ENCODE results near the gene RBBP5.

The RBBP5 gene

GRCh38 chr1:205137901-205138300, 16.1 kb upstream of the RBBP5 start:
- DNase-seq (ENCODE audit: insufficient read length, low spot score), result no peak
- FAIRE-seq, result no peak

DNA sequence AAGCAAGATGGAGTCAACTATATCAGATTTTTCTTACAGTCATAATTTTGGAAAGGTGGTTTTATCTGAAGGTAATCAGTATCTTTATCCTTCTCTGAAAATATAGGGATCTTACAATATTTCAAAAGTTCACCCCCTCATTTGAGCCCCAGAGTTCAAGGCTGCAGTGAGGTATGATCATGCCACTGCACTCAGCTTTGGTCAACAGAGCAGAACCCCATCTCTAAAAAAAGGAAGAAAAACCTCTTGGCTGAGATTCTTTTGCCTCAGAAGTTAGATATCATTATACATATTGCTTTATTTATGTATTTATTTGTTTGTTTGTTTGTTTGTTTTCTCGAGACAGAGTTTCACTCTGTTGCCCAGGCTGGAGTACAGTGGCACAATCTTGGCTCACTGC, 11.5 kb upstream of the RBBP5 start:
- no peak for DNase-seq (ENCODE audit: insufficient read length, low spot score)
- FAIRE-seq, result no peak

DNA sequence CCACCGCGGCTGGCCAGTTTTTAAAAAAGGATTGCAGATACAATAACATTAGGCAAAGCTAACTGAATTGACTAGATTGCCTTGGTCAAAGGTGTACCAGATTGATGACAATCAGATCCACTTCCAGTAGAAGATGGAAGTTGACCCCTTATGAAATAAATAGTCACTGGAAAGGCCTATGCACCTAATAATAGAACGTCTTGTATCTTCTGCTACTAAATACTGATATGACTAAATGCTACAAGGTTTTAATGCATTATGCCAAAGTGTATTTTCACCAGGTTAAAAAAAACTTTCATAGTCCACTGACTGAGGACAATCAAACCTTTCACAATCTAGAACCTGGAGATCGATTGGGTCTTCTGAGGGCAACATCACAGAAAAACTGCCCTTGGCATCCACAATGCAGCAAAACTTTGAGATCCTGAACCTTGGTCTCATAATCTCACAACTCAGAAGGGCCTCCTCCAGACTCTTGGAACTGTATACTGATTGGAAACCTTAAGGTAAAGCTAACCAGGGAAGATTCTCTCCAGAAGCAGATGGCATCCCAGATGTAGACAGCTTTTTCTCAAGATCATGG, 7.8 kb upstream of the RBBP5 start:
- no peak for FAIRE-seq
- no peak for DNase-seq (ENCODE audit: insufficient read length, low spot score)

GRCh38 chr1:205128050-205128449, 6.3 kb upstream of the RBBP5 start:
- FAIRE-seq (no peak), DNase-seq (ENCODE audit: insufficient read length, low spot score) (no peak)

DNA sequence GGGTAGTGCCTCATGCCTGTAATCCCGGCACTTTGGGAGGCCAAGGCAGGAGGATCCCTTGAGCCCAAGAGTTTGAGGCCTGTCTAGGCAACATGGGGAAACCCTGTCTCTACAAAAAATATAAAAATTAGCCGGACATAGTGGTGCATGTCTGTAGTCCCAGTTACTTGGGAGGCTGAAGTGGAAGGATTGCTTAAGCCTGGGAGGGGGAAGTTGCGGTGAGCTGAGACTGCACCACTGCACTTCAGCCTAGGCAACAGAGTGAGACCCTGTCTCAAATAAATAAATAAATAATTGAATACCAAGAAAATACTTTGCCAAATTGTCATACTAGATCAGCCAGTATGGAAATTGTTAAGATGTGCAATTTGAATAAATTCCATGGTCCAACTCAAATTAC, 5.9 kb upstream of the RBBP5 start:
- DNase-seq (ENCODE audit: insufficient read length, low spot score), result no peak
- FAIRE-seq, result no peak

DNA sequence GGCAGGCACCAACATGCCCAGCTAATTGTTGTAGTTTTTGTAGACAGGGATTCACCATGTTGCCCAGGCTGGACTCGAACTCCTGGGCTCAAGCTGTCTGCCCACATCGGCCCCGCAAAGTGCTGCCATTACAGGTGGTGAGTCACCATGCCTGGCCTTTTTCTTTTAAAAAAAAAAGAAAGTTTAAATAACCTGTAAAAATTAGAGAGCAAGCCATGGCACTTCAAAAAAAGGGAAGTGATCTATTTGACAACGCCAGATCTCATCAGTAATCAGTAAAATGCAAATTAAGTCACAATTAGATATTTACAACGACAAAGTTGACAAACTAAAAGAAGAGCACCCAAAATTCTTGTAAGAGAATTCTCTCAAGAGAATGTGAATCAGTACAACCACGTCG, 2.9 kb upstream of the RBBP5 start:
- no peak for DNase-seq (ENCODE audit: insufficient read length, low spot score)

GRCh38 chr1:205122489-205122882, 708 bp upstream of the RBBP5 start:
- no peak for FAIRE-seq

More for the DNA sequence above, 2.9 kb upstream of the RBBP5 start:
- no peak for FAIRE-seq

GRCh38 chr1:205118752-205119151, 3.0 kb downstream of the RBBP5 start:
- FAIRE-seq (no peak), DNase-seq (ENCODE audit: insufficient read length, low spot score) (no peak)

More at GRCh38 chr1:205122489-205122882, 708 bp upstream of the RBBP5 start:
- no peak for DNase-seq (ENCODE audit: insufficient read length, low spot score)

DNA sequence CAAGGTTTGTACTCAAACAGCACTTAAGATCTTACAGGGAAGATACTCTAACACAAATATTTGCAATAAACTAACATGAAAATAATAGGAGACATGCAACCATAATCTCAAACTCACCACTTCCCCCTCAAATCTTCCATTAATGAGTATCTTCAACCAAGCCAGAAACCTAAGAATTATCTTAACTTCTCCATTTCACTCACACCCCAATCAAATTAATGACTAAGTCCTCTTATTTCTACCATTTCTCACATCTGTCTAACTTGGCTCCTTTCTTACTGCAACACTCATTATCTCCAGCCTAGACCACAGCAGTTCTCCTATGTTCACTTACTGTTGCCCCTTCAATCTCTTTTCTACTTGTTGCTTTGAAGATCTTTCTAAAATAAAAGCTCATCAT, 10.4 kb downstream of the RBBP5 start:
- FAIRE-seq, result no peak
- no peak for DNase-seq (ENCODE audit: insufficient read length, low spot score)

DNA sequence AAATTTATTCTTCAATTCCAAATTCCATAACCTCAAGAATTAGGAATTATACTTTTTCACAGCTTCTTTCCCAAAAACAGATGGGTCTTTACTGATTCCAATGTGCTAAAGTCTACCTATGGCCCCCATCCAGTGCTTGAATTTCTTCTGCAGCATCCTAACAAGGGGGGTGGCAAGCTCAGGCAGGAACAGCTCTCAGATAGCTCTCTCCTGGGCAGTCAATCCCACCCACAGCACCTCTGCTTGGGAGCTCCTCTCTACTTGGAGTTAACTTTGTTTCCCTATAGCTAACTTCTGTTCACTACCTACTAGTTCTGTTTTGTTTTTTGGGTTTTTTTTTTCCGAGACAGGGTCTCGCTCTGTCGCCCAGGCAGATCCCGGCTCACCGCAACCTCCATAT, 12.1 kb downstream of the RBBP5 start:
- FAIRE-seq (no peak), DNase-seq (ENCODE audit: insufficient read length, low spot score) (no peak)

DNA sequence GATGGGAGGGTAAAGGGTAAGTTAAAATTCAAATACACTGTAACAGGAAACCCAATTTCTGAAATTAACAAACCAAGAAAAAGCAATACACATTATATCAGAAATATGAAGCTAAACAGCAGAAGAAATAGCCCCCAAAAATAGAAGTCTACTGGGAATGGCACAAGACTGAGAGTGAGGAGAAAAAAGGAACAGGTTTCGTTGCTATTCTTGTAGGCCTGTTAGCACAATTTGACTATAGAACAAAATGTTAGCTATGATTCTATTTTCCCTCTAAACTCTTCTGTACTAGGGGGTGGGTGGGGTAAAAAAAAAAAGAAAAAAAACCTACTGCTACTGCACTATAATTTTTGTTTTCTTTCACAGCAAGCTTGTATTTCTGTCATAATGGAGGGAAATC, 12.5 kb downstream of the RBBP5 start:
- no peak for DNase-seq (ENCODE audit: insufficient read length, low spot score)
- FAIRE-seq, result no peak

DNA sequence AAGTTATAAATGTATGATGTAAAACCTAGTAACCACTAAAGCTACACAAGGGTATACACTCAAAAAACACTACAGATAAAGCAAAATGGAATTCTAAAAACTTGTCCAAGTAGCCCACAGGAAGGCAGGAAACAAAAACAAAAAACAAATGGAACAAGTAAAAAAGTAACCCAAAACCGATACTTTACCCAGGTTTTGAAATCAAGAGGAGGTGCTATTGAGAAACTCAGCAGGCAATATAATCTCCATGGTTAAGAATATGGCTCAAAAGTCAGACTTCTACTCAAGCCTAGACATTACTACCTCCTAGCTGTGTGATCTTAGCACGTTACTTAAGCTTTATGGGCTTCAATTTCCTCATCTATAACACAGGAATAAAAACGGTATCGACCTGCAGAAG, 13.3 kb downstream of the RBBP5 start:
- no peak for DNase-seq (ENCODE audit: insufficient read length, low spot score)
- FAIRE-seq, result no peak

- DNase-seq (ENCODE audit: insufficient read length, low spot score) (no peak), FAIRE-seq (no peak)
These were observed 14.5 kb downstream of the RBBP5 start for GRCh38 chr1:205107327-205107726.

- no peak for FAIRE-seq
These were observed 19.4 kb downstream of the RBBP5 start for GRCh38 chr1:205102404-205102803.

GRCh38 chr1:205098242-205098641, 23.5 kb downstream of the RBBP5 start:
- FAIRE-seq, result no peak
- DNase-seq (ENCODE audit: insufficient read length, low spot score), result no peak

More at GRCh38 chr1:205102404-205102803, 19.4 kb downstream of the RBBP5 start:
- DNase-seq (ENCODE audit: insufficient read length, low spot score), result no peak

GRCh38 chr1:205095422-205095821, 26.4 kb downstream of the RBBP5 start:
- DNase-seq (ENCODE audit: insufficient read length, low spot score) (no peak), FAIRE-seq (no peak)

GRCh38 chr1:205091043-205091740, 30.6 kb downstream of the RBBP5 start:
- FAIRE-seq (no peak), DNase-seq (ENCODE audit: insufficient read length, low spot score) (no peak)

DNA sequence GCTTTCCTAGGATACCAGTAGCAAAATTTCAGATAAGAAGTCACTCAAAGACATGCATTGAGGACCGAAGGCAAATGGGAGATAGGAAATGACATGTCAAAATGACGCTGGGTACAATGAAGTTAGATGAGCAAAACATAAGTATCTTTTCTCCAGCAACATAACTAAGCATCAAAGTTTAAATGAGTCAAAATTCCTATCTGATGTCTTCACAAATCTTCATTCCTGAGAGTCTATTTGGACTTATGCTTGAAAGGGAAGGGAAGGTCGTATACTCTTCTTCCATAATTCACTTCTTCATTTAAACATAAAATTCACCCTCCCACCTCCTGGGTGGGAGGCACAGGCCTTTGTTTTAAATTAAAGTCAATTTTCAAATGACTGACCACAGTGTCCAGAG, 33.4 kb downstream of the RBBP5 start:
- DNase-seq (ENCODE audit: insufficient read length, low spot score) (no peak), FAIRE-seq (no peak)

DNA sequence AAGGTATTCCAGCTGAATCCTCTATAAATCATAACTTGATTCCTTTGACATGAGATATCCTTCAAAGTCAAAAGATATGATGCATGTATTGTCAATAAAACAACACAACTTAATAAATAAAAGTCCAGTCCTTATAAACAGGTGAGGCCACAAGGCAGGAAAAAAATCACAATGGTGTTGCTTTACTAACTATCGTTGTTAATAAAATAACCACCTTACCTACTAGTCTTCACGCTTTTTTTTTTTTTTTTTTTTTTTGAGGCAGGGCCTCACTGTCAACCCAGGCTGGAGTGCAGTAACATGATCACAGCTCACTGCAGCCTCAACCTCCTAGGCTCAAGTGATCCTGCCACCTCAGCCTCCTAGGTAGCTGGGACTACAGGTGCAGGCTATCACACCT, 37.4 kb downstream of the RBBP5 start, which contains the start of gene TMEM81:
TMEM81 (minus strand) TSS at position 101 of the 400 bp plus-strand sequence. CDS start 140 bp downstream, outside the sequence.
- FAIRE-seq (no peak), DNase-seq (ENCODE audit: insufficient read length, low spot score) (no peak)

DNA sequence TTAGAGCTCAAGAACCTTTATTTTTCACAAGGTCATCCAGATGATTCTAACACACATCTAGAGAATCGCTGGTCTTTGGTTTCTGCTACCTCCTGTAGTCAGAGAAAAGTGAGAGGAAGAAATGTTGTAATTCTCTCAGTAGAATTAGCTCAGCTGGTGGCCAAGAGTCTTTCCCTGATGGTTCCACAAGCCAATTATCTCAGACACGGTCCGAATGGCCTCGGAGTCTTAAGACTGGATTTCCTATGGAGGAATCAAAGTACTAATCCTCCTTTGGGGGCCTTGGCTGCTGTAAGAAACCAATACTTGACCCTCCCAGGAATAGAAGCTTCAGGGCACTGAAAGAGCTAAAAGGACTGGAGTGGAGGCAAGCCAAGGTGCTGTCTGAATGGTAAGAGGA, 39.3 kb downstream of the RBBP5 start:
- no peak for DNase-seq (ENCODE audit: insufficient read length, low spot score)
- no peak for FAIRE-seq

DNA sequence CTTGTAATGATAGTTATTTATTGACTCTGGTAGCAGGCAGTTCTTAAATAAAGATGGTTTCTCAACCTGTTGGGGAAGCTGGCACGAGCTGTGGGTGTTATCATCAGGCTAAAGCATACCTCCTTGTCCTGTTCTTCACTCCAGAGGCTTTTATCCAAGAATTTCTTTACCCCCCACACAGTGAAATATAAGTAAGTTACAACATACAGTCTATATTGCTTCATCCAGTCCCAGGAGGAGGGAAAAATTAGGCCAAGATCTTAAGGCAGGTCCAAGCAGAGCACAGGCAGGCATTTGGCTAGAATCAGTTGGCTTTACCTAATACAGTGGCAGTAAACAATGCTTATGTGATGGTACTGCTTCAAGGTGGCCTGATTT, 43.9 kb downstream of the RBBP5 start:
- FAIRE-seq, result no peak
- no peak for DNase-seq (ENCODE audit: insufficient read length, low spot score)

- FAIRE-seq (no peak), DNase-seq (ENCODE audit: insufficient read length, low spot score) (no peak)
These were observed 44.4 kb downstream of the RBBP5 start for GRCh38 chr1:205077158-205077933.
